HG03521 (cell line): ENCODE measurements around the gene SUGCT.

Source experiments
- ATAC-seq: cut with Tn5 transposase; IDR thresholded peaks from one replicate; pipeline ENCODE4 v1.9.1; 2021; ENCODE audit warnings: mild to moderate bottlenecking, moderate library complexity; ENCODE audit not compliant: unreplicated experiment

The SUGCT gene

GRCh38 chr7:40799493-40800403 is 664.9 kb downstream of the SUGCT start:
- no peak for ATAC-seq

- ATAC-seq, result no peak
Observed at GRCh38 chr7:40800771-40801170, 666.0 kb downstream of the SUGCT start.

- no peak for ATAC-seq
Observed at GRCh38 chr7:40802497-40802896, 667.7 kb downstream of the SUGCT start.

GRCh38 chr7:40804477-40805215 is 669.8 kb downstream of the SUGCT start:
- no peak for ATAC-seq

- no peak for ATAC-seq
Observed at GRCh38 chr7:40805361-40805760, 670.6 kb downstream of the SUGCT start.

- no peak for ATAC-seq
Observed at GRCh38 chr7:40808378-40808942, 673.7 kb downstream of the SUGCT start.

GRCh38 chr7:40810274-40810673 is 675.5 kb downstream of the SUGCT start:
- no peak for ATAC-seq

- ATAC-seq, result no peak
Observed at GRCh38 chr7:40811666-40812065, 676.9 kb downstream of the SUGCT start.

- no peak for ATAC-seq
Observed at GRCh38 chr7:40815022-40815421, 680.2 kb downstream of the SUGCT start.

- no peak for ATAC-seq
Observed at GRCh38 chr7:40815512-40815911, 680.7 kb downstream of the SUGCT start.

GRCh38 chr7:40822861-40823260 is 688.1 kb downstream of the SUGCT start:
- no peak for ATAC-seq

- no peak for ATAC-seq
Observed at GRCh38 chr7:40824461-40824860, 689.7 kb downstream of the SUGCT start.

- ATAC-seq, result no peak
Observed at GRCh38 chr7:40826411-40827221, 691.8 kb downstream of the SUGCT start.

- ATAC-seq, result no peak
Observed at GRCh38 chr7:40827222-40828085, 692.6 kb downstream of the SUGCT start.

- no peak for ATAC-seq
Observed at GRCh38 chr7:40828686-40829600, 694.1 kb downstream of the SUGCT start.

GRCh38 chr7:40833191-40833887 is 698.5 kb downstream of the SUGCT start:
- no peak for ATAC-seq

- no peak for ATAC-seq
Observed at GRCh38 chr7:40833888-40834234, 699.1 kb downstream of the SUGCT start.

- ATAC-seq, result no peak
Observed at GRCh38 chr7:40836218-40836617, 701.4 kb downstream of the SUGCT start.
